Activated T-helper 1 cell treated with anti-CD3 and anti-CD28 coated beads, Interleukin-12 subunit alpha, Interleukin-12 subunit beta, Interleukin-2, Interleukin-4 antibody, amounts not matched to agents 30 ng/mL and 10 ng/mL and 1 ng/mL, durations not matched to agents 14 hours and 24 hours and 36 hours (primary cell): ENCODE data around the gene DNAJC5. TPM values are rescaled to one million over a fixed set of nuclear protein-coding genes. Genes with fewer than 3 reads are reported as not detected.

Experiments
- DNase-seq: peaks from one replicate; pipeline ENCODE4 v3.0.0; 2021; ENCODE audit warnings: low spot score
- H3K27ac Mint-ChIP-seq: one replicate; pipeline ENCODE4 v1.8.0; 2021; ENCODE audit warnings: mild to moderate bottlenecking, mixed read lengths
- H3K27me3 Mint-ChIP-seq: one replicate; pipeline ENCODE4 v1.8.0; 2022; ENCODE audit warnings: mild to moderate bottlenecking, moderate library complexity, mixed read lengths; ENCODE audit not compliant: insufficient read depth
- H3K36me3 Mint-ChIP-seq: one replicate; pipeline ENCODE4 v1.8.0; 2021; ENCODE audit warnings: low read depth, mixed read lengths
- H3K4me1 Mint-ChIP-seq: one replicate; pipeline ENCODE4 v1.8.0; 2021; ENCODE audit warnings: low read depth, mixed read lengths
- H3K4me3 Mint-ChIP-seq: one replicate; pipeline ENCODE4 v1.8.0; 2021; ENCODE audit warnings: mild to moderate bottlenecking, moderate library complexity, mixed read lengths
- H3K9me3 Mint-ChIP-seq: one replicate; pipeline ENCODE4 v1.8.0; 2021; ENCODE audit warnings: mixed read lengths
- intact Hi-C: fragments of 100-400 bp; cut with micrococcal nuclease; formaldehyde crosslinking; loops from one replicate; pipeline ENCODE4 v1.15.1; 2024
- total RNA-seq: library from RNA; stranded (reverse); gene quantifications from 2 replicates; pipeline ENCODE4 v1.2.3, GENCODE V29; 2022

DNAJC5 gene
- total RNA-seq, 1 donor from 2014 or later = 47.5 TPM

- peaks cover 11% of the 10 kb centered on the region for H3K27me3 Mint-ChIP-seq
- intact Hi-C loops = no loop called here
- H3K4me3 Mint-ChIP-seq = no peak overlapping the region
Observed at GRCh38 chr20:63855363-63856097, 39.4 kb upstream of the DNAJC5 start.

GRCh38 chr20:63856098-63856511 is 38.8 kb upstream of the DNAJC5 start:
- Mint-ChIP-seq H3K27ac (no peak overlapping the region), H3K4me3 (no peak overlapping the region), H3K27me3 (peaks cover 6% of the 10 kb centered on the region), H3K9me3 (no peaks in the 10 kb centered on the region), H3K36me3 (peaks cover 5% of the 10 kb centered on the region), H3K4me1 (peaks cover 3% of the 10 kb centered on the region)
- intact Hi-C loops = no loop called here
- no peak for DNase-seq

More at GRCh38 chr20:63855363-63856097, 39.4 kb upstream of the DNAJC5 start:
- no peaks in the 10 kb centered on the region for H3K36me3 Mint-ChIP-seq
- peaks cover 8% of the 10 kb centered on the region for H3K4me1 Mint-ChIP-seq
- DNase-seq = no peak
- H3K9me3 Mint-ChIP-seq = no peaks in the 10 kb centered on the region
- H3K27ac Mint-ChIP-seq = no peak overlapping the region

- Mint-ChIP-seq H3K4me3 (no peak overlapping the region), H3K27ac (peak overlapping the region; percentile 15), H3K9me3 (no peaks in the 10 kb centered on the region), H3K36me3 (peaks cover 5% of the 10 kb centered on the region), H3K27me3 (no peaks in the 10 kb centered on the region), H3K4me1 (no peaks in the 10 kb centered on the region)
- intact Hi-C loops = no loop called here
- DNase-seq = no peak
Observed at GRCh38 chr20:63857764-63858392, 37.0 kb upstream of the DNAJC5 start.

GRCh38 chr20:63858393-63859165 is 36.3 kb upstream of the DNAJC5 start:
- H3K27me3 Mint-ChIP-seq = no peaks in the 10 kb centered on the region
- no peak overlapping the region for H3K27ac Mint-ChIP-seq
- DNase-seq = no peak
- peaks cover 9% of the 10 kb centered on the region for H3K36me3 Mint-ChIP-seq
- no peaks in the 10 kb centered on the region for H3K9me3 Mint-ChIP-seq
- intact Hi-C loops = no loop called here
- H3K4me1 Mint-ChIP-seq = peaks cover 7% of the 10 kb centered on the region
- no peak overlapping the region for H3K4me3 Mint-ChIP-seq

GRCh38 chr20:63859166-63859699 is 35.7 kb upstream of the DNAJC5 start:
- H3K4me3 Mint-ChIP-seq = no peak overlapping the region
- peaks cover 12% of the 10 kb centered on the region for H3K4me1 Mint-ChIP-seq
- H3K9me3 Mint-ChIP-seq = no peaks in the 10 kb centered on the region
- peaks cover 14% of the 10 kb centered on the region for H3K36me3 Mint-ChIP-seq
- no peak overlapping the region for H3K27ac Mint-ChIP-seq
- no peak for DNase-seq
- H3K27me3 Mint-ChIP-seq = no peaks in the 10 kb centered on the region
- intact Hi-C loops = no loop called here

GRCh38 chr20:63860325-63861051 is 34.4 kb upstream of the DNAJC5 start:
- intact Hi-C loops = no loop called here
- DNase-seq = no peak
- Mint-ChIP-seq H3K27ac (no peak overlapping the region), H3K36me3 (peaks cover 14% of the 10 kb centered on the region), H3K27me3 (no peaks in the 10 kb centered on the region), H3K4me3 (no peak overlapping the region), H3K4me1 (peaks cover 12% of the 10 kb centered on the region), H3K9me3 (no peaks in the 10 kb centered on the region)

GRCh38 chr20:63861365-63861934 is 33.5 kb upstream of the DNAJC5 start, which contains the start of gene ABHD16B:
Gene ABHD16B (plus strand): TSS chr20:63861498. CDS start chr20:63861541, 43 bp downstream.
- Mint-ChIP-seq H3K4me3 (no peak within 1 kb of the TSS), H3K9me3 (no peaks in the 10 kb centered on the region), H3K27ac (no peak within 1 kb of the TSS), H3K4me1 (peaks cover 19% of the 10 kb centered on the region), H3K36me3 (peaks cover 14% of the 10 kb centered on the region), H3K27me3 (no peaks in the 10 kb centered on the region)
- intact Hi-C loops = no loop called here
- DNase-seq = no peak

- H3K36me3 Mint-ChIP-seq = peaks cover 14% of the 10 kb centered on the region
- no peak overlapping the region for H3K4me3 Mint-ChIP-seq
- no peak overlapping the region for H3K27ac Mint-ChIP-seq
- H3K9me3 Mint-ChIP-seq = no peaks in the 10 kb centered on the region
- no peak for DNase-seq
- H3K27me3 Mint-ChIP-seq = no peaks in the 10 kb centered on the region
- intact Hi-C loops = no loop called here
- peaks cover 19% of the 10 kb centered on the region for H3K4me1 Mint-ChIP-seq
Observed at GRCh38 chr20:63861981-63862901, 32.7 kb upstream of the DNAJC5 start.

GRCh38 chr20:63863021-63863797 is 31.7 kb upstream of the DNAJC5 start:
- DNase-seq = no peak
- Mint-ChIP-seq H3K27me3 (no peaks in the 10 kb centered on the region), H3K4me1 (peaks cover 19% of the 10 kb centered on the region), H3K4me3 (peak overlapping the region; percentile 96), H3K36me3 (peaks cover 18% of the 10 kb centered on the region), H3K27ac (peak overlapping the region; percentile 96), H3K9me3 (no peaks in the 10 kb centered on the region)
- intact Hi-C loops = no loop called here

- peak; percentile 82 for DNase-seq
- peak overlapping the region; percentile 96 for H3K4me3 Mint-ChIP-seq
- H3K9me3 Mint-ChIP-seq = no peaks in the 10 kb centered on the region
- peaks cover 20% of the 10 kb centered on the region for H3K36me3 Mint-ChIP-seq
- peak overlapping the region; percentile 96 for H3K27ac Mint-ChIP-seq
- no peaks in the 10 kb centered on the region for H3K27me3 Mint-ChIP-seq
- H3K4me1 Mint-ChIP-seq = peaks cover 19% of the 10 kb centered on the region
- intact Hi-C loops = loop anchor here (1.0 to 2.0 kb wide), 5 partner anchors 13 to 237 kb away; partner anchors contain the start of gene GMEB2
Observed at GRCh38 chr20:63863798-63864544, 31.0 kb upstream of the DNAJC5 start.
